HEK293 (cell line): ENCODE results near the gene GNPTAB.
"Not testable (repeated sequence)": the region's sequence is repeated elsewhere in the genome, so short reads cannot be mapped to it uniquely, and the experiment has no call there.

Experiments
- CTCF ChIA-PET: fragments of 350-600 bp; formaldehyde crosslinking; extraction: SDS; loops from one replicate; lab custom pipeline; 2021; ENCODE audit warnings: antibody characterized with exemption; lab: Yijun Ruan, JAX
- POLR2A ChIA-PET: fragments of 300-600 bp; formaldehyde crosslinking; extraction: SDS; loops from one replicate; lab custom pipeline; 2020; ENCODE audit warnings: antibody characterized with exemption, inconsistent platforms; lab: Yijun Ruan, JAX
- H3K27ac ChIP-seq: fragments of 200-500 bp; sonication (Bioruptor generic); 2 replicates; pipeline ENCODE4 v1.5.1; 2014; ENCODE audit warnings: low read depth, low read length, control low read depth, inconsistent platforms; ENCODE audit errors: extremely low read depth
- H3K36me3 ChIP-seq, 2 experiments: fragments of 200-500 bp in 1 of 2; sonication (Bioruptor generic) in 1 of 2; 1 replicate in 1 of 2; 2 replicates in 1 of 2; pipeline ENCODE4 v1.5.1; 2014 to 2017; ENCODE audit warnings: inconsistent platforms in 2 of 2, low read length in 2 of 2; ENCODE audit not compliant: control insufficient read depth in 2 of 2, insufficient read depth in 1 of 2
- H3K4me1 ChIP-seq: fragments of 200-500 bp; sonication (Bioruptor generic); 2 replicates; pipeline ENCODE4 v1.5.1; 2014; ENCODE audit warnings: mild to moderate bottlenecking, low read length, inconsistent platforms; ENCODE audit not compliant: control insufficient read depth, insufficient read depth
- H3K4me3 ChIP-seq: 2 replicates; pipeline ENCODE4 v1.5.1; 2011; ENCODE audit warnings: low read depth, mild to moderate bottlenecking, control low read depth, low read length, moderate library complexity
- H3K9me3 ChIP-seq: fragments of 200-500 bp; sonication (Bioruptor generic); 2 replicates; pipeline ENCODE4 v1.5.1; 2014; ENCODE audit warnings: low read depth, low read length, inconsistent platforms; ENCODE audit not compliant: control insufficient read depth, insufficient read depth
- AEBP2 ChIP-seq: fragments of 450-650 bp; formaldehyde crosslinking; IDR thresholded peaks from 2 replicates; pipeline ENCODE4 v1.5.1; 2016; ENCODE audit warnings: missing biosample characterization, missing genetic modification characterization, borderline replicate concordance
- FEZF1 ChIP-seq: fragments of 450-650 bp; formaldehyde crosslinking; IDR thresholded peaks from 2 replicates; pipeline ENCODE4 v1.5.1; 2016; ENCODE audit warnings: missing biosample characterization, missing genetic modification characterization
- PRDM2 ChIP-seq: fragments of 450-650 bp; formaldehyde crosslinking; IDR thresholded peaks from 2 replicates; pipeline ENCODE4 v1.5.1; 2016; ENCODE audit warnings: missing biosample characterization, missing genetic modification characterization, borderline replicate concordance
- PRDM6 ChIP-seq: fragments of 450-650 bp; formaldehyde crosslinking; IDR thresholded peaks from 2 replicates; pipeline ENCODE4 v1.5.1; 2017; ENCODE audit warnings: missing biosample characterization, missing genetic modification characterization
- ZFP41 ChIP-seq: fragments of 450-650 bp; formaldehyde crosslinking; IDR thresholded peaks from 2 replicates; pipeline ENCODE4 v1.5.1; 2016; ENCODE audit warnings: missing biosample characterization, missing genetic modification characterization, borderline replicate concordance
- ZNF121 ChIP-seq: fragments of 450-650 bp; formaldehyde crosslinking; IDR thresholded peaks from 2 replicates; pipeline ENCODE4 v1.5.1; 2016; ENCODE audit warnings: missing biosample characterization, missing genetic modification characterization
- ZNF157 ChIP-seq: fragments of 450-650 bp; formaldehyde crosslinking; IDR thresholded peaks from 2 replicates; pipeline ENCODE4 v1.5.1; 2016; ENCODE audit warnings: missing biosample characterization, missing genetic modification characterization
- ZNF202 ChIP-seq: fragments of 450-650 bp; formaldehyde crosslinking; IDR thresholded peaks from 2 replicates; pipeline ENCODE4 v1.5.1; 2016; ENCODE audit warnings: missing biosample characterization, missing genetic modification characterization, borderline replicate concordance
- ZNF211 ChIP-seq: fragments of 450-650 bp; formaldehyde crosslinking; IDR thresholded peaks from 2 replicates; pipeline ENCODE4 v1.5.1; 2016; ENCODE audit warnings: low read depth, missing biosample characterization, missing genetic modification characterization
- ZNF280C ChIP-seq: fragments of 450-650 bp; formaldehyde crosslinking; IDR thresholded peaks from 2 replicates; pipeline ENCODE4 v1.5.1; 2016; ENCODE audit warnings: missing biosample characterization, missing genetic modification characterization
- ZNF394 ChIP-seq: fragments of 450-650 bp; formaldehyde crosslinking; IDR thresholded peaks from 2 replicates; pipeline ENCODE4 v1.5.1; 2016; ENCODE audit warnings: missing biosample characterization, missing genetic modification characterization, mild to moderate bottlenecking, moderate library complexity, borderline replicate concordance
- ZNF521 ChIP-seq: fragments of 450-650 bp; formaldehyde crosslinking; IDR thresholded peaks from 2 replicates; pipeline ENCODE4 v1.5.1; 2017; ENCODE audit warnings: missing biosample characterization, mild to moderate bottlenecking, missing genetic modification characterization
- ZNF529 ChIP-seq: fragments of 450-650 bp; formaldehyde crosslinking; IDR thresholded peaks from 2 replicates; pipeline ENCODE4 v1.5.1; 2017; ENCODE audit warnings: missing genetic modification characterization, missing biosample characterization; ENCODE audit not compliant: insufficient replicate concordance
- ZNF600 ChIP-seq: fragments of 450-650 bp; formaldehyde crosslinking; IDR thresholded peaks from 2 replicates; pipeline ENCODE4 v1.5.1; 2016; ENCODE audit warnings: missing biosample characterization, missing genetic modification characterization
- ZNF658 ChIP-seq: fragments of 450-650 bp; formaldehyde crosslinking; IDR thresholded peaks from 2 replicates; pipeline ENCODE4; 2016; ENCODE audit warnings: missing biosample characterization, missing genetic modification characterization

Gene GNPTAB

GRCh38 chr12:101813117-101813516 lies 17.6 kb downstream of the GNPTAB start:
- no peak overlapping the region for H3K27ac ChIP-seq
- ChIA-PET POLR2A (interaction anchor here (0.6 kb wide), 1 partner anchor 325 kb away, joined by 5 read pairs; no protein-coding TSS in a partner anchor), CTCF (interaction anchor here (1.6 to 2.9 kb wide), 2 partner anchors 11 to 17 kb away, joined by 3 to 10 read pairs; no protein-coding TSS in a partner anchor)
- no peaks in the 10 kb centered on the region for H3K36me3 ChIP-seq
- no peak overlapping the region for H3K4me3 ChIP-seq
- H3K9me3 ChIP-seq = no peaks in the 10 kb centered on the region
- H3K4me1 ChIP-seq = peaks cover 2% of the 10 kb centered on the region; the same call in 1 of the 2 replicates
- TF ChIP-seq ZNF529 (tag by site-specific recombination) (no peak), PRDM6 (tag by site-specific recombination) (peak; percentile 65; the same call in 1 of the 2 replicates)

GRCh38 chr12:101812716-101813115 lies 18.0 kb downstream of the GNPTAB start:
- peak; percentile 28; the same call in 1 of the 2 replicates for TF ChIP-seq ZNF121 (tag by site-specific recombination)
- TF ChIP-seq, all 188 proteins: peak for 1; not testable (repeated sequence) for 187
- H3K4me1 ChIP-seq, H3K4me3 ChIP-seq, H3K9me3 ChIP-seq, POLR2A ChIA-PET, H3K36me3 ChIP-seq, H3K27ac ChIP-seq: not testable (repeated sequence)
- CTCF ChIA-PET = interaction anchor here (1.6 to 2.9 kb wide), 2 partner anchors 11 to 18 kb away, joined by 3 to 10 read pairs; no protein-coding TSS in a partner anchor

GRCh38 chr12:101811342-101811741 lies 19.4 kb downstream of the GNPTAB start:
- H3K4me1 ChIP-seq, H3K4me3 ChIP-seq, CTCF ChIA-PET, H3K36me3 ChIP-seq, H3K27ac ChIP-seq, H3K9me3 ChIP-seq, POLR2A ChIA-PET: not testable (repeated sequence)

- Histone ChIP-seq H3K9me3 (no peaks in the 10 kb centered on the region), H3K36me3 (no peaks in the 10 kb centered on the region), H3K4me1 (peaks cover 2% of the 10 kb centered on the region; the same call in 1 of the 2 replicates), H3K4me3 (no peak overlapping the region), H3K27ac (no peak overlapping the region)
- POLR2A ChIA-PET = no interaction called here
- CTCF ChIA-PET = interaction anchor here (0.7 kb wide), 1 partner anchor 1146 kb away, joined by 3 read pairs; no protein-coding TSS in a partner anchor
- TF ChIP-seq ZNF202 (tag by site-specific recombination) (no peak), FEZF1 (tag by site-specific recombination) (no peak), PRDM2 (tag by site-specific recombination) (no peak), ZNF600 (no peak), ZNF394 (tag by site-specific recombination) (no peak), ZNF157 (tag by site-specific recombination) (no peak), ZNF658 (tag by site-specific recombination) (no peak), ZNF521 (no peak), ZNF280C (tag by site-specific recombination) (no peak), ZFP41 (tag by site-specific recombination) (no peak), ZNF211 (no peak), AEBP2 (tag by site-specific recombination) (no peak)
Observed at GRCh38 chr12:101809208-101809607, 21.6 kb downstream of the GNPTAB start.
